ENCODE data around the gene VCPKMT.

DNA sequence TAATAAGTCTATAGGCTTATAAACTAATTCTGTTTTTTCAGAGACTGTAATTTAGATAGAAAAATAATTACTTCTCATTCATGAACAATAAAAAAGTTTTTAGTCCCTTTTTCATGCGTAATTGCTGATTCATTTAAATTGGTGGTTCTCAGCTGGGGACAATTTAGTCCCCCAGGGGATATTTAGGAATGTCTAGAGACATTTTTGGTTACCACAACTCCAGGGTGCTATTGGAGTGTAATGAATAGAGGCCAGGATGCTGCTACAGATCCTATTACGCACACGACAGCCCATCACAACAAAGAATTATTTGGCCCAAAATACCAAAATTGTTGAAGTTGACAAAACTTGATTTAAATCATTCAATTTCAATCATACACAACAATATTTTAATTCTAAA, 22.8 kb upstream of the VCPKMT start:
- no peak for TF ChIP-seq ZFX (IDR thresholded peaks at IDR 0.05; ENCODE audit: borderline replicate concordance)
- TF ChIP-seq, protein P1, sequence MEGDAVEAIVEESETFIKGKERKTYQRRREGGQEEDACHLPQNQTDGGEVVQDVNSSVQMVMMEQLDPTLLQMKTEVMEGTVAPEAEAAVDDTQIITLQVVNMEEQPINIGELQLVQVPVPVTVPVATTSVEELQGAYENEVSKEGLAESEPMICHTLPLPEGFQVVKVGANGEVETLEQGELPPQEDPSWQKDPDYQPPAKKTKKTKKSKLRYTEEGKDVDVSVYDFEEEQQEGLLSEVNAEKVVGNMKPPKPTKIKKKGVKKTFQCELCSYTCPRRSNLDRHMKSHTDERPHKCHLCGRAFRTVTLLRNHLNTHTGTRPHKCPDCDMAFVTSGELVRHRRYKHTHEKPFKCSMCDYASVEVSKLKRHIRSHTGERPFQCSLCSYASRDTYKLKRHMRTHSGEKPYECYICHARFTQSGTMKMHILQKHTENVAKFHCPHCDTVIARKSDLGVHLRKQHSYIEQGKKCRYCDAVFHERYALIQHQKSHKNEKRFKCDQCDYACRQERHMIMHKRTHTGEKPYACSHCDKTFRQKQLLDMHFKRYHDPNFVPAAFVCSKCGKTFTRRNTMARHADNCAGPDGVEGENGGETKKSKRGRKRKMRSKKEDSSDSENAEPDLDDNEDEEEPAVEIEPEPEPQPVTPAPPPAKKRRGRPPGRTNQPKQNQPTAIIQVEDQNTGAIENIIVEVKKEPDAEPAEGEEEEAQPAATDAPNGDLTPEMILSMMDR (IDR thresholded peaks at IDR 0.05), result no peak

All from 22Rv1 (cell line).